ENCODE measurements around the gene WDR33. TPM values are rescaled to one million over a fixed set of nuclear protein-coding genes. Genes with fewer than 3 reads are reported as not detected.

WDR33 gene
- total RNA-seq, 2 donors from 2014 or later, result 16.1 to 16.8 TPM

DNA sequence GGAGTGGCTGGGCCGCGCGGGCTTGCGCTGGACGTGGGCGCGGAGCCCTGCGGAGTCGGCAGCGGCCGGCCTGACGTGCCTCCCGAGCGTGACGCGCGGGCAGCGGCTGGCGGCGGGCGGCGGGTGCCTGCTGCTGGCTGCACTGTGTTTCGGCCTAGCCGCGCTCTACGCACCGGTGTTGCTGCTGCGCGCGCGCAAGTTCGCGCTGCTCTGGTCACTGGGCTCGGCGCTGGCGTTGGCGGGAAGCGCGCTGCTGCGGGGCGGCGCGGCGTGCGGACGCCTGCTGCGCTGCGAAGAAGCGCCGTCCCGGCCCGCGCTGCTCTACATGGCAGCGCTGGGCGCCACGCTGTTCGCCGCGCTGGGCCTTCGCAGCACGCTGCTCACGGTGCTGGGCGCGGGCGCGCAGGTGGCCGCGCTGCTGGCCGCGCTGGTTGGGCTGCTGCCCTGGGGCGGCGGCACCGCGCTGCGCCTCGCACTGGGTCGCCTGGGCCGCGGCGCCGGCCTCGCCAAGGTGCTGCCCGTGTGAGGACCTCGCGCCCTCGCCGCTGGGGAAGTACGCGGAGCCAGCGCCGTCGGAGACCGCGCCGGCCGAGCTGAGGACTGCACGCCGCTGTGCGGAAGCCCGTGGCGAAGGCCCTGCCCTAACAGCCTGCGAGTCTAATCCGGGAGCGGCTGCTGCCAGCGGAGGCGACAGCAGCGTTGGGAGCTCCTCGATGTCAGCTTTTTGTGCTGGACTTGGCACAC lies 109.1 kb downstream of the WDR33 start:
- H3K4me3 ChIP-seq, result peak overlapping the region; percentile 50 to 72
- H3K27ac ChIP-seq, result peak overlapping the region; percentile 90 to 96
- peaks cover 0 to 50% of the 10 kb centered on the region in 2 donors for H3K4me1 ChIP-seq
- TF ChIP-seq, protein P1, sequence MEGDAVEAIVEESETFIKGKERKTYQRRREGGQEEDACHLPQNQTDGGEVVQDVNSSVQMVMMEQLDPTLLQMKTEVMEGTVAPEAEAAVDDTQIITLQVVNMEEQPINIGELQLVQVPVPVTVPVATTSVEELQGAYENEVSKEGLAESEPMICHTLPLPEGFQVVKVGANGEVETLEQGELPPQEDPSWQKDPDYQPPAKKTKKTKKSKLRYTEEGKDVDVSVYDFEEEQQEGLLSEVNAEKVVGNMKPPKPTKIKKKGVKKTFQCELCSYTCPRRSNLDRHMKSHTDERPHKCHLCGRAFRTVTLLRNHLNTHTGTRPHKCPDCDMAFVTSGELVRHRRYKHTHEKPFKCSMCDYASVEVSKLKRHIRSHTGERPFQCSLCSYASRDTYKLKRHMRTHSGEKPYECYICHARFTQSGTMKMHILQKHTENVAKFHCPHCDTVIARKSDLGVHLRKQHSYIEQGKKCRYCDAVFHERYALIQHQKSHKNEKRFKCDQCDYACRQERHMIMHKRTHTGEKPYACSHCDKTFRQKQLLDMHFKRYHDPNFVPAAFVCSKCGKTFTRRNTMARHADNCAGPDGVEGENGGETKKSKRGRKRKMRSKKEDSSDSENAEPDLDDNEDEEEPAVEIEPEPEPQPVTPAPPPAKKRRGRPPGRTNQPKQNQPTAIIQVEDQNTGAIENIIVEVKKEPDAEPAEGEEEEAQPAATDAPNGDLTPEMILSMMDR (IDR thresholded peaks at IDR 0.05), result peak in 1 of 2 donors; percentile 35
- peaks cover 13% of the 10 kb centered on the region for H3K36me3 ChIP-seq
- no peaks in the 10 kb centered on the region for H3K27me3 ChIP-seq
- DNase-seq (ENCODE audit: low spot score), result peak; percentile 77
- no peaks in the 10 kb centered on the region for H3K9me3 ChIP-seq

DNA sequence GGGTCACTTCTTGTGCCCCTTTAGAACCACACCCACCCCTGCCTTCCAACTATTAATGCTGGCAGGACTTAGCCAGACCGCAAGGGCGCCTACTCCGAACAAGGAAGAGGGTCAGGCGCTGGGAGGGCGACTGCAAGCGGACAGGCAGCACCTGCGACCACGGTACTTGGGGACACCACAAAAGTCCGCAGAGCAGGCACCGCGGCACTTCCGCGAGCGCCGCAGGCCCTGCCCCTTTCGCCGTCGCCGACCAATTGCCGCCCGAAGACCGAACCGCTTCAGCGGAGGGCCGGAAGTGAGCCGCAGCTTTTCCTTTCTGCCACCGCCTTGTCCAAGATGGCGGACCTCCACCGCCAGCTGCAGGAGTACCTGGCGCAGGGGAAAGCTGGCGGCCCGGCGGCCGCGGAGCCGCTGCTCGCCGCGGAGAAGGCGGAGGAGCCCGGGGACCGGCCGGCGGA lies 109.7 kb downstream of the WDR33 start, which contains the start of gene SFT2D3:
Gene SFT2D3 (plus strand): TSS at position 305 of the 458 bp plus-strand sequence. CDS start 32 bp downstream, at position 337.
- peak; percentile 91 for DNase-seq (ENCODE audit: low spot score)
- Histone ChIP-seq H3K4me1 (peaks cover 0 to 44% of the 10 kb centered on the region in 2 donors), H3K9me3 (no peaks in the 10 kb centered on the region), H3K4me3 (peak within 1 kb of the TSS; percentile 50 to 72), H3K36me3 (peaks cover 7% of the 10 kb centered on the region), H3K27ac (peak within 1 kb of the TSS; percentile 90 to 96), H3K27me3 (no peaks in the 10 kb centered on the region)
- TF ChIP-seq, protein P1 (IDR thresholded peaks at IDR 0.05), result no peak

DNA sequence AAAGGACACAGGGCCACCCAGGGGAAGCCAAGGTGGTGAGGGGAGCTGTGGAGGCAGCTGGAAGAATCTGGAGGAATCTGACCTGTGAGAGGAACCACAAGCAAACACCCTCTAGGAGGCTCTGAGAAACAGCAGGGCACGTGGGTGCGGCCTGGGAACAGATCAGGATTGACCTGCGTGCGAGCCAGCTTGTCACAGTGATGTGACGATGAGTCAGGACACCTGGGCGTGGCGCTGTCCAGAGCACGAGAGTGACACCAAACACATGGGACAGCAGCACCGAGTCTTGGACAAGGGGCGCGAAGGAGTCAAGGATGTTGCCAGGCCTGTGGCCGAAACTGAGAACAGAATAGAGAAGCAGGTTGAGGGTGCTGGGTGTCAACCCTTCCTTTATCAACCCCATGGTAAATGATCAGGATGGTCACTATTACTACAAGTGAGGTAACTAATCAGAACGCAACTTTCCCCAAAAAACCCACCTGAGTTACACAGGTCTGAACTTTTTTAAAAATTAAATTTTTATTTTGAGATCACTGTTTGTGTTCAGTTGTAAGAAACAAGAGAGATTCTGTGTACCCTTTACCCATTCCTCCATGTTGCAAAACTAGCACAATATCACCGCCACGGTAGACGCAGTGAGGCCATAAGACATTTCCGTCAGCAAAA lies 110.3 kb downstream of the WDR33 start:
- peak; percentile 88 for DNase-seq (ENCODE audit: low spot score)
- TF ChIP-seq, protein P1 (IDR thresholded peaks at IDR 0.05), result no peak
- H3K36me3 ChIP-seq, result peaks cover 1% of the 10 kb centered on the region
- peaks cover 0 to 44% of the 10 kb centered on the region in 2 donors for H3K4me1 ChIP-seq
- peak overlapping the region; percentile 50 to 72 for H3K4me3 ChIP-seq
- no peaks in the 10 kb centered on the region for H3K9me3 ChIP-seq
- H3K27ac ChIP-seq, result peak overlapping the region; percentile 90 to 96
- H3K27me3 ChIP-seq, result no peaks in the 10 kb centered on the region

- Histone ChIP-seq H3K9me3 (no peaks in the 10 kb centered on the region), H3K4me3 (no peak overlapping the region), H3K27ac (no peak overlapping the region), H3K27me3 (no peaks in the 10 kb centered on the region), H3K36me3 (no peaks in the 10 kb centered on the region), H3K4me1 (peaks cover 0 to 38% of the 10 kb centered on the region in 2 donors)
- TF ChIP-seq, protein P1 (IDR thresholded peaks at IDR 0.05), result no peak
- no peak for DNase-seq (ENCODE audit: low spot score)
Observed at GRCh38 chr2:127698553-127699355, 112.2 kb downstream of the WDR33 start.

GRCh38 chr2:127697482-127698180 lies 113.3 kb downstream of the WDR33 start:
- Histone ChIP-seq H3K4me1 (peaks cover 0 to 27% of the 10 kb centered on the region in 2 donors), H3K27me3 (no peaks in the 10 kb centered on the region), H3K36me3 (no peaks in the 10 kb centered on the region), H3K27ac (no peak overlapping the region), H3K4me3 (no peak overlapping the region), H3K9me3 (no peaks in the 10 kb centered on the region)
- no peak for DNase-seq (ENCODE audit: low spot score)
- TF ChIP-seq, protein P1 (IDR thresholded peaks at IDR 0.05), result no peak

Measured in right atrium auricular region (tissue), 2 donors.